K562 (cell line): ENCODE measurements around the gene KRAS.

Source experiments
- CSDE1 ChIP-seq, 2 experiments: fragments of 450-650 bp; IDR thresholded peaks; 2 replicates each; pipeline ENCODE4 v1.6.1; 2016; ENCODE audit warnings: mild to moderate bottlenecking in 1 of 2
- FOS ChIP-seq: IDR thresholded peaks from 3 replicates; pipeline ENCODE4 v1.6.1; 2011; ENCODE audit not compliant: insufficient read length; ENCODE audit errors: extremely low read depth
- HNRNPUL1 ChIP-seq: fragments of 200-400 bp; formaldehyde crosslinking; IDR thresholded peaks from 2 replicates; pipeline ENCODE4 v1.6.1; 2017; ENCODE audit warnings: low read length
- KLF16 ChIP-seq: IDR thresholded peaks from 2 replicates; pipeline ENCODE4 v1.6.1; 2016; ENCODE audit warnings: antibody characterized with exemption
- NFYB ChIP-seq: IDR thresholded peaks from 2 replicates; pipeline ENCODE4 v1.6.1; 2011; ENCODE audit warnings: mild to moderate bottlenecking, moderate library complexity; ENCODE audit not compliant: insufficient read length; ENCODE audit errors: extremely low read depth
- POLR2A ChIP-seq: fragments of 450-650 bp; conservative IDR thresholded peaks from 2 replicates; pipeline ENCODE4 v1.6.1; 2016
- TF ChIP-seq, protein P1 (sequence below), 2 experiments: fragments of 450-650 bp; formaldehyde crosslinking in 1 of 2; IDR thresholded peaks; 2 replicates each; pipeline versions ENCODE4 v1.4.0 to v1.6.1; 2014 to 2020; ENCODE audit warnings: mild to moderate bottlenecking in 2 of 2, borderline replicate concordance in 1 of 2, low read depth in 1 of 2
- TF ChIP-seq, protein P2 (sequence below), 3 experiments: IDR thresholded peaks in 2 of 3; conservative IDR thresholded peaks in 1 of 3; 2 replicates each; pipeline ENCODE4 v1.5.1; 2011 to 2012; ENCODE audit warnings: low read length in 3 of 3, mild to moderate bottlenecking in 3 of 3, control low read depth in 2 of 3, improper control_type of control experiment in 1 of 3, inconsistent platforms in 1 of 3, low read depth in 1 of 3, mixed read lengths in 1 of 3, moderate library complexity in 1 of 3; ENCODE audit not compliant: insufficient read depth in 2 of 3
- TF ChIP-seq, protein P3 (sequence below), 2 experiments: fragments of 450-650 bp in 1 of 2; sonication (generic) in 1 of 2; formaldehyde crosslinking; conservative IDR thresholded peaks; 2 replicates each; pipeline versions ENCODE4 v1.4.0 to v1.8.1; 2020 to 2022; ENCODE audit warnings: mild to moderate bottlenecking in 1 of 2, missing genetic modification reagents in 1 of 2

DNA sequence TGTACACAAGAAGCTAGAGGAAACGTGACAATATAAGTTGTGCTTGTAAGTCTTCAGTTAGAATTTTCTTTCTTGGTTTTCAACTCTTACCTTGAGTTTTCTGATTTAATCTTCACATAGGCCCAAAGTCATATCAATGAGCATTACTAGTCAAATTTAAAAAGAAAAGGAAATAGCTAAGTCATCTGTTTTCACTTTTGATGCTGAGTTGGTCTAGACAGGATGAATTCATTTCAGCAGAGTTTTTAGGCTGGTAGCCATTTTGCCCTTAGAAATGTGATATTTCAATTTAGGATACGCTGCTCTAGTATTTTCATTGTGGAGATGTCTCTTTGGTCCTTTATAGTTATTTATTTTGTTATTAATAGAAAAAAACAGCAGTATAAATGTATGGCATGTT lies 44.6 kb upstream of the KRAS start:
- TF ChIP-seq FOS (no peak), POLR2A (no peak), NFYB (no peak), CSDE1 (IDR thresholded peaks at IDR 0.05) (no peak), HNRNPUL1 (no peak), KLF16 (no peak)
- TF ChIP-seq, protein P1, sequence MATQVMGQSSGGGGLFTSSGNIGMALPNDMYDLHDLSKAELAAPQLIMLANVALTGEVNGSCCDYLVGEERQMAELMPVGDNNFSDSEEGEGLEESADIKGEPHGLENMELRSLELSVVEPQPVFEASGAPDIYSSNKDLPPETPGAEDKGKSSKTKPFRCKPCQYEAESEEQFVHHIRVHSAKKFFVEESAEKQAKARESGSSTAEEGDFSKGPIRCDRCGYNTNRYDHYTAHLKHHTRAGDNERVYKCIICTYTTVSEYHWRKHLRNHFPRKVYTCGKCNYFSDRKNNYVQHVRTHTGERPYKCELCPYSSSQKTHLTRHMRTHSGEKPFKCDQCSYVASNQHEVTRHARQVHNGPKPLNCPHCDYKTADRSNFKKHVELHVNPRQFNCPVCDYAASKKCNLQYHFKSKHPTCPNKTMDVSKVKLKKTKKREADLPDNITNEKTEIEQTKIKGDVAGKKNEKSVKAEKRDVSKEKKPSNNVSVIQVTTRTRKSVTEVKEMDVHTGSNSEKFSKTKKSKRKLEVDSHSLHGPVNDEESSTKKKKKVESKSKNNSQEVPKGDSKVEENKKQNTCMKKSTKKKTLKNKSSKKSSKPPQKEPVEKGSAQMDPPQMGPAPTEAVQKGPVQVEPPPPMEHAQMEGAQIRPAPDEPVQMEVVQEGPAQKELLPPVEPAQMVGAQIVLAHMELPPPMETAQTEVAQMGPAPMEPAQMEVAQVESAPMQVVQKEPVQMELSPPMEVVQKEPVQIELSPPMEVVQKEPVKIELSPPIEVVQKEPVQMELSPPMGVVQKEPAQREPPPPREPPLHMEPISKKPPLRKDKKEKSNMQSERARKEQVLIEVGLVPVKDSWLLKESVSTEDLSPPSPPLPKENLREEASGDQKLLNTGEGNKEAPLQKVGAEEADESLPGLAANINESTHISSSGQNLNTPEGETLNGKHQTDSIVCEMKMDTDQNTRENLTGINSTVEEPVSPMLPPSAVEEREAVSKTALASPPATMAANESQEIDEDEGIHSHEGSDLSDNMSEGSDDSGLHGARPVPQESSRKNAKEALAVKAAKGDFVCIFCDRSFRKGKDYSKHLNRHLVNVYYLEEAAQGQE (IDR thresholded peaks at IDR 0.05; ENCODE audit: borderline replicate concordance), result no peak
- TF ChIP-seq, protein P1 (CRISPR knock-in tag; IDR thresholded peaks at IDR 0.05; ENCODE audit: low read depth), result no peak
- TF ChIP-seq, protein P2, sequence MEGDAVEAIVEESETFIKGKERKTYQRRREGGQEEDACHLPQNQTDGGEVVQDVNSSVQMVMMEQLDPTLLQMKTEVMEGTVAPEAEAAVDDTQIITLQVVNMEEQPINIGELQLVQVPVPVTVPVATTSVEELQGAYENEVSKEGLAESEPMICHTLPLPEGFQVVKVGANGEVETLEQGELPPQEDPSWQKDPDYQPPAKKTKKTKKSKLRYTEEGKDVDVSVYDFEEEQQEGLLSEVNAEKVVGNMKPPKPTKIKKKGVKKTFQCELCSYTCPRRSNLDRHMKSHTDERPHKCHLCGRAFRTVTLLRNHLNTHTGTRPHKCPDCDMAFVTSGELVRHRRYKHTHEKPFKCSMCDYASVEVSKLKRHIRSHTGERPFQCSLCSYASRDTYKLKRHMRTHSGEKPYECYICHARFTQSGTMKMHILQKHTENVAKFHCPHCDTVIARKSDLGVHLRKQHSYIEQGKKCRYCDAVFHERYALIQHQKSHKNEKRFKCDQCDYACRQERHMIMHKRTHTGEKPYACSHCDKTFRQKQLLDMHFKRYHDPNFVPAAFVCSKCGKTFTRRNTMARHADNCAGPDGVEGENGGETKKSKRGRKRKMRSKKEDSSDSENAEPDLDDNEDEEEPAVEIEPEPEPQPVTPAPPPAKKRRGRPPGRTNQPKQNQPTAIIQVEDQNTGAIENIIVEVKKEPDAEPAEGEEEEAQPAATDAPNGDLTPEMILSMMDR (IDR thresholded peaks at IDR 0.05 in 2 of 3, conservative IDR thresholded peaks at IDR 0.05 in 1 of 3; ENCODE audit: insufficient read depth in 2 of 3, low read depth in 1 of 3, low read length in 3 of 3), result no peak
- TF ChIP-seq, protein P3, sequence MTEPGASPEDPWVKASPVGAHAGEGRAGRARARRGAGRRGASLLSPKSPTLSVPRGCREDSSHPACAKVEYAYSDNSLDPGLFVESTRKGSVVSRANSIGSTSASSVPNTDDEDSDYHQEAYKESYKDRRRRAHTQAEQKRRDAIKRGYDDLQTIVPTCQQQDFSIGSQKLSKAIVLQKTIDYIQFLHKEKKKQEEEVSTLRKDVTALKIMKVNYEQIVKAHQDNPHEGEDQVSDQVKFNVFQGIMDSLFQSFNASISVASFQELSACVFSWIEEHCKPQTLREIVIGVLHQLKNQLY (CRISPR knock-in tag; conservative IDR thresholded peaks at IDR 0.05), result no peak
